ENCODE data around the gene LRBA.

DNA sequence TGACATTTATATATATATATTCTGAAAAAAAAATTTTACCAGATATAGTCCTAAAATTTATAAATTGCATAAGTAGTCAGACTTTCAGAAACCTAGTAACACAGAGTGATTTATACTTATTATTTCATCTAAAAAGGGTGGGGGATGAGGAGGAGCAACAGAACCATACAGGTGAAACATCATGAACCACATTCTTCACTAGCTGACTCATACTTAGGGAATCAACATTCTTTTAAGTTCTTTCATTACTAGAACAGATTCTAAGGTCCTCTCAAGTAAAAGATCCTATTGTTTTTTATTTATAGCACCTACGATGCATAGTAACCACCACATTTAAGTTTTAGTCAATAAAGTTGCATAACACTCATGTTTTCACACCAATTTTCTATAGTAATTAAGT is 166.1 kb downstream of the LRBA start:
- no peak for TF ChIP-seq RXRA (IDR thresholded peaks at IDR 0.05)
- no peak for TF ChIP-seq CTCF (IDR thresholded peaks at IDR 0.05; ENCODE audit: low read depth, low read length, missing input control)
- no peak for TF ChIP-seq RAD21 (IDR thresholded peaks at IDR 0.05)
- no peak for TF ChIP-seq TAF1 (conservative IDR thresholded peaks at IDR 0.05)
- TF ChIP-seq, protein P1, sequence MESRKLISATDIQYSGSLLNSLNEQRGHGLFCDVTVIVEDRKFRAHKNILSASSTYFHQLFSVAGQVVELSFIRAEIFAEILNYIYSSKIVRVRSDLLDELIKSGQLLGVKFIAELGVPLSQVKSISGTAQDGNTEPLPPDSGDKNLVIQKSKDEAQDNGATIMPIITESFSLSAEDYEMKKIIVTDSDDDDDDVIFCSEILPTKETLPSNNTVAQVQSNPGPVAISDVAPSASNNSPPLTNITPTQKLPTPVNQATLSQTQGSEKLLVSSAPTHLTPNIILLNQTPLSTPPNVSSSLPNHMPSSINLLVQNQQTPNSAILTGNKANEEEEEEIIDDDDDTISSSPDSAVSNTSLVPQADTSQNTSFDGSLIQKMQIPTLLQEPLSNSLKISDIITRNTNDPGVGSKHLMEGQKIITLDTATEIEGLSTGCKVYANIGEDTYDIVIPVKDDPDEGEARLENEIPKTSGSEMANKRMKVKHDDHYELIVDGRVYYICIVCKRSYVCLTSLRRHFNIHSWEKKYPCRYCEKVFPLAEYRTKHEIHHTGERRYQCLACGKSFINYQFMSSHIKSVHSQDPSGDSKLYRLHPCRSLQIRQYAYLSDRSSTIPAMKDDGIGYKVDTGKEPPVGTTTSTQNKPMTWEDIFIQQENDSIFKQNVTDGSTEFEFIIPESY (IDR thresholded peaks at IDR 0.05): no peak
- no peak for TF ChIP-seq NR2F2 (IDR thresholded peaks at IDR 0.05)
- TF ChIP-seq FOXA1 (IDR thresholded peaks at IDR 0.05): no peak
- no peak for TF ChIP-seq YY1 (IDR thresholded peaks at IDR 0.05)
- TF ChIP-seq, protein P2, sequence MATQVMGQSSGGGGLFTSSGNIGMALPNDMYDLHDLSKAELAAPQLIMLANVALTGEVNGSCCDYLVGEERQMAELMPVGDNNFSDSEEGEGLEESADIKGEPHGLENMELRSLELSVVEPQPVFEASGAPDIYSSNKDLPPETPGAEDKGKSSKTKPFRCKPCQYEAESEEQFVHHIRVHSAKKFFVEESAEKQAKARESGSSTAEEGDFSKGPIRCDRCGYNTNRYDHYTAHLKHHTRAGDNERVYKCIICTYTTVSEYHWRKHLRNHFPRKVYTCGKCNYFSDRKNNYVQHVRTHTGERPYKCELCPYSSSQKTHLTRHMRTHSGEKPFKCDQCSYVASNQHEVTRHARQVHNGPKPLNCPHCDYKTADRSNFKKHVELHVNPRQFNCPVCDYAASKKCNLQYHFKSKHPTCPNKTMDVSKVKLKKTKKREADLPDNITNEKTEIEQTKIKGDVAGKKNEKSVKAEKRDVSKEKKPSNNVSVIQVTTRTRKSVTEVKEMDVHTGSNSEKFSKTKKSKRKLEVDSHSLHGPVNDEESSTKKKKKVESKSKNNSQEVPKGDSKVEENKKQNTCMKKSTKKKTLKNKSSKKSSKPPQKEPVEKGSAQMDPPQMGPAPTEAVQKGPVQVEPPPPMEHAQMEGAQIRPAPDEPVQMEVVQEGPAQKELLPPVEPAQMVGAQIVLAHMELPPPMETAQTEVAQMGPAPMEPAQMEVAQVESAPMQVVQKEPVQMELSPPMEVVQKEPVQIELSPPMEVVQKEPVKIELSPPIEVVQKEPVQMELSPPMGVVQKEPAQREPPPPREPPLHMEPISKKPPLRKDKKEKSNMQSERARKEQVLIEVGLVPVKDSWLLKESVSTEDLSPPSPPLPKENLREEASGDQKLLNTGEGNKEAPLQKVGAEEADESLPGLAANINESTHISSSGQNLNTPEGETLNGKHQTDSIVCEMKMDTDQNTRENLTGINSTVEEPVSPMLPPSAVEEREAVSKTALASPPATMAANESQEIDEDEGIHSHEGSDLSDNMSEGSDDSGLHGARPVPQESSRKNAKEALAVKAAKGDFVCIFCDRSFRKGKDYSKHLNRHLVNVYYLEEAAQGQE (IDR thresholded peaks at IDR 0.05): no peak

All from liver (tissue), 3 donors.